ENCODE results near the gene HYI. TPM values are rescaled to one million over a fixed set of nuclear protein-coding genes. Genes with fewer than 3 reads are reported as not detected.

Gene HYI
- total and polyA plus RNA-seq, 11 donors: 8.1 to 33.0 (median 20.9) TPM

DNA sequence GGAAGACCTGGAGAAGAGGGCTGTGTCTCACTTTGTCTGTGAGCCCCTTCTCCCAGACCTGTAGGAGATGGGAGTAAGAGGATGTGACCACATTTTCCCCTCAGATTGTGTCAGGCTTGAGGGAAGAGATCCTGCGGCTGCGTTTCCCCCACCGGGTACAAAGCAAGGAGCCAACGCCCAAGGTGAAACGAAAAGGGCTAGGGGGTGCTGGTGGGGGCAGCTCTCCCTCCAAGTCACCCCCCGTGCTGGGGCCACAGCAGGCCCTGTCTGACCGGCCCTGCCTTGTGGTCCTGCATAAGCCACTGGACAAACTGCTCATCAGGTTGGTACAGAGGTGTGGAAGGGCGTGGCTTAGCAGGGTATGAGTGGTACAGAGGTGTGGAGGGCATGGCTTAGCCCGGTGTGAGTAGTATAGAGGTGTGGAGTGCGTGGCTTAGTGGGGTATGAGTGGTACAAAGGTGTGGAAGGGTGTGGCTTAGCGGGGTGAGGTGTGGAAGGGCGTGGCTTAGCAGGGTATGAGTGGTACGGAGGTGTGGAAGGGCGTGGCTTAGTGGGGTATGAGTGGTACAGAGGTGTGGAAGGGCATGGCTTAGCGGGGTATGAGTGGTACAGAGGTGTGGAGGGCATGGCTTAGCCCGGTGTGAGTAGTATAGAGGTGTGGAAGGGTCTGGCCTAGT is 30.6 kb downstream of the HYI start:
- ATAC-seq: no peak
- Histone ChIP-seq H3K36me3 (peaks cover 2 to 97% (median 94%) of the 10 kb centered on the region in 9 donors), H3K27ac (no peak overlapping the region), H3K4me1 (no peaks in the 10 kb centered on the region), H3K4me3 (no peak overlapping the region), H3K9me3 (no peaks in the 10 kb centered on the region), H3K27me3 (no peaks in the 10 kb centered on the region)
- DNase-seq: no peak
- 92 to 98% (median 96%) methylated on average over 16 of the region's 16 CpGs for WGBS, 4 donors
- intact Hi-C loops (cut with DNase I): loop anchor here in 1 of 10 donors (5.0 kb wide), 1 partner anchor 186 kb away; no protein-coding TSS in a partner anchor
- TF ChIP-seq, protein P1, sequence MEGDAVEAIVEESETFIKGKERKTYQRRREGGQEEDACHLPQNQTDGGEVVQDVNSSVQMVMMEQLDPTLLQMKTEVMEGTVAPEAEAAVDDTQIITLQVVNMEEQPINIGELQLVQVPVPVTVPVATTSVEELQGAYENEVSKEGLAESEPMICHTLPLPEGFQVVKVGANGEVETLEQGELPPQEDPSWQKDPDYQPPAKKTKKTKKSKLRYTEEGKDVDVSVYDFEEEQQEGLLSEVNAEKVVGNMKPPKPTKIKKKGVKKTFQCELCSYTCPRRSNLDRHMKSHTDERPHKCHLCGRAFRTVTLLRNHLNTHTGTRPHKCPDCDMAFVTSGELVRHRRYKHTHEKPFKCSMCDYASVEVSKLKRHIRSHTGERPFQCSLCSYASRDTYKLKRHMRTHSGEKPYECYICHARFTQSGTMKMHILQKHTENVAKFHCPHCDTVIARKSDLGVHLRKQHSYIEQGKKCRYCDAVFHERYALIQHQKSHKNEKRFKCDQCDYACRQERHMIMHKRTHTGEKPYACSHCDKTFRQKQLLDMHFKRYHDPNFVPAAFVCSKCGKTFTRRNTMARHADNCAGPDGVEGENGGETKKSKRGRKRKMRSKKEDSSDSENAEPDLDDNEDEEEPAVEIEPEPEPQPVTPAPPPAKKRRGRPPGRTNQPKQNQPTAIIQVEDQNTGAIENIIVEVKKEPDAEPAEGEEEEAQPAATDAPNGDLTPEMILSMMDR (IDR thresholded peaks at IDR 0.05): no peak
- TF ChIP-seq POLR2A (IDR thresholded peaks at IDR 0.05): no peak

DNA sequence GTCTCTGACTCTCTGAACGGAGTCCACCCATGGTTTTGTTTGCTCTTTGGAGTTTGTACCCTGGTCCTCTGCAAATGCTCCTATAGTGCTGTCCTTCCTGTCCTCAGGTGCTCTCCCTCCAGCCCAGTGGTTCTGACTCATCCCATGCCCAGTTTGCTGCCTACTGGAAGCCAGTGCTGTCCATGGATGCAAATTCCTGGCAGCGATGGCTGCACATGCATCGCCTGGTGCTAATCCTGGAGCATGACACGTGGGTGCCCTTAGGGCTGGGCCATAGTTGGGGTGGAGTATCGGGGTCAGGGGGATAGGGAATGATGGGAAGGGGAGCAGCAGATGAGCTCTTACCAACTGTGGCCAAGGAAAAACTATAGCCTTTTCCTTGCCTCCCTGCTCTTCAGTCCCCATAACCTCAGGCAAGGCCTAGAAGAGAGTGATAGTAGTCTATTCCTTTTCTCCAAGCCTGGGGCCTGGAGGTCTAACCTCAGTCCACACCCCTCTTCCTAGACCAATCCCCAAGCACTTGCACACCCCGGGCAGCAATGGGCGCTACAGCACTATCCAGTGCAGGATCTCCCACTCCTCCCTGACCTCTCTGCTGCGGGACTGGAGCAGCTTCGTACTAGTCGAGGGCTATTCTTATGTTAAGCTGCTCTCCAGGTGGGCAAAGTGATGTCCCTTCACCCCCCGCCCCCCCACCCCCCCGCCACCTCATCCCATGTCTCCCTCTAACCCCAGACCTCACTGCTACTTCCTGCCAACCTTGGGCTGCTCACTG is 31.6 kb downstream of the HYI start:
- Histone ChIP-seq H3K27ac (no peak overlapping the region), H3K36me3 (peaks cover 2 to 97% (median 94%) of the 10 kb centered on the region in 9 donors), H3K4me1 (no peaks in the 10 kb centered on the region), H3K9me3 (no peaks in the 10 kb centered on the region), H3K27me3 (no peaks in the 10 kb centered on the region), H3K4me3 (no peak overlapping the region)
- no peak for DNase-seq
- intact Hi-C loops (cut with DNase I): loop anchor here in 1 of 10 donors (5.0 kb wide), 1 partner anchor 185 kb away; no protein-coding TSS in a partner anchor
- 85 to 92% (median 88%) methylated on average over 11 to 12 of the region's 12 CpGs for WGBS, 4 donors
- ATAC-seq: peak in 2 of 4 donors; percentile 11 to 36
- TF ChIP-seq, protein P1 (IDR thresholded peaks at IDR 0.05): no peak
- TF ChIP-seq POLR2A (IDR thresholded peaks at IDR 0.05): no peak

DNA sequence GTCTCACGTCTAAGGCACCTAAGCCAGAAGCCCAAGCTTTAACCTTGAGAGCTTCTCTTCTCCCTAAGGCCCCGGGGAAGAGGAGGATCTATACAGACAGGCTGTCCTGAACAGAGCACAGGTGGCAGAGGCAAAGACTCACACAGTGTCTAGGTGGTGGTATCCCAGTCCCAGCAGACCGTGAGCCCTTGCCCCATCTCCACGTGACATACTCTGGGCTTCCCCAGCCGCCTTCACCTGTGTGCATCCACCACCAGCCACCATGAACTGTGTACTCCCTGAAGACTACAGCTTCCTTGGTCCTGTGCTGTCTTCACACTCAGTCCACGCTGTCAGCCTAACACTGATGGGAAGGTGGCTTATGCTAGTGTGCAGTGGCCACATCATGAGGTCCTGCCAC is 32.3 kb downstream of the HYI start:
- intact Hi-C loops (cut with DNase I): loop anchor here in 1 of 10 donors (5.0 kb wide), 1 partner anchor 184 kb away; no protein-coding TSS in a partner anchor
- no peak overlapping the region for H3K27ac ChIP-seq
- WGBS, 4 donors: 94 to 96% (median 95%) methylated on average over 6 of the region's 6 CpGs
- no peak for ATAC-seq
- no peaks in the 10 kb centered on the region for H3K9me3 ChIP-seq
- no peak for DNase-seq
- TF ChIP-seq POLR2A (IDR thresholded peaks at IDR 0.05): no peak
- TF ChIP-seq, protein P1 (IDR thresholded peaks at IDR 0.05): no peak
- no peaks in the 10 kb centered on the region for H3K4me1 ChIP-seq
- H3K27me3 ChIP-seq: no peaks in the 10 kb centered on the region
- no peak overlapping the region for H3K4me3 ChIP-seq
- H3K36me3 ChIP-seq: peaks cover 2 to 97% (median 94%) of the 10 kb centered on the region in 9 donors

DNA sequence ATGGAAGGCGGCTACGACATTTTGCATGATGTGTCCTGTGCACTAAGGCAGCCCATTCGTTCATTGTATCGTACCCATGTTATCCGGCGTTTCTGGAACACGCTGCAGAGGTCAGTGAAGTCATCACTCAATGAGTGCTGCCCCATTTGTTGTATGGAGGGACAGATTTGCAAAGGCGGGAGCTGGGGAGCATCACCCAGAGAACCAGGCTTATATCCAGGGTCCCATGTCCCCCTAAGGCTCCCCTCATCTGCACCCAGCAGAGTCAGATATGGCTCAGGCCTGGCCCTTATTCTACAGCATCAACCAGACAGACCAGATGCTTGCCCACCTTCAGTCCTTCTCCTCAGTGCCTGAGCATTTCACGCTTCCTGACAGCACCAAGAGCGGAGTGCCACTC is 32.9 kb downstream of the HYI start:
- DNase-seq (no peak), ATAC-seq (no peak)
- H3K36me3 ChIP-seq: peaks cover 2 to 97% (median 94%) of the 10 kb centered on the region in 9 donors
- 93 to 96% (median 95%) methylated on average over 10 of the region's 10 CpGs for WGBS, 4 donors
- no peak overlapping the region for H3K27ac ChIP-seq
- TF ChIP-seq POLR2A (IDR thresholded peaks at IDR 0.05): no peak
- TF ChIP-seq, protein P1 (IDR thresholded peaks at IDR 0.05): no peak
- no peaks in the 10 kb centered on the region for H3K27me3 ChIP-seq
- no peak overlapping the region for H3K4me3 ChIP-seq
- H3K4me1 ChIP-seq: peaks cover 0 to 3% (median 0%) of the 10 kb centered on the region in 12 donors
- intact Hi-C loops (cut with DNase I): loop anchor here in 1 of 10 donors (5.0 kb wide), 1 partner anchor 184 kb away; no protein-coding TSS in a partner anchor
- no peaks in the 10 kb centered on the region for H3K9me3 ChIP-seq

All from heart left ventricle (tissue), 16 donors.